GM19043 (cell line): ENCODE data around the gene SIRPG.
"Not testable (repeated sequence)": the region's sequence is repeated elsewhere in the genome, so short reads cannot be mapped to it uniquely, and the experiment has no call there.

Experiments used
- ATAC-seq: cut with Tn5 transposase; IDR thresholded peaks from one replicate; pipeline ENCODE4 v1.9.1; 2021; ENCODE audit warnings: low read depth; ENCODE audit not compliant: unreplicated experiment

Gene SIRPG

GRCh38 chr20:1610404-1610803 is 47.2 kb downstream of the SIRPG start:
- ATAC-seq: not testable (repeated sequence)

GRCh38 chr20:1608678-1609347 is 48.8 kb downstream of the SIRPG start:
- not testable (repeated sequence) for ATAC-seq

DNA sequence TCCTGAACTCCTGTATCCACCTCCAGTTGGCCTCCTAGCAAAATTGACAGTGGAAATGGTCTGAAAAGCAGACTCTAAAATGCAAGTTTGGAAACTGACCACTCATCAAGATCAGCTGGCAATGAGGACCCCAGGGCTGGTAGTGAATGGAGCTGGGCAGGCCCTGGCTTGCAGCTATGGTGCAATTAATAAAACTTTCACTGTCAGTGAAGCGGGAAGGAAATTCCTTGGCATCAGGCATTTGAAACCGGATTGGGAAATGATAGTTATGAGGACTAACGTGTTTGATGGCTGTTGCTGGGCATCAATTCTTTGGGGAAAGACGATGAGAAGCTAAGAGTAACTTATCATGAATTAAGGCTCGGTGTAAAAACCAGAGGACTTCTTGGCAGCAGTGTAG is 56.8 kb downstream of the SIRPG start:
- ATAC-seq: no peak

- ATAC-seq: no peak
Observed at GRCh38 chr20:1595333-1595732, 62.2 kb downstream of the SIRPG start.

DNA sequence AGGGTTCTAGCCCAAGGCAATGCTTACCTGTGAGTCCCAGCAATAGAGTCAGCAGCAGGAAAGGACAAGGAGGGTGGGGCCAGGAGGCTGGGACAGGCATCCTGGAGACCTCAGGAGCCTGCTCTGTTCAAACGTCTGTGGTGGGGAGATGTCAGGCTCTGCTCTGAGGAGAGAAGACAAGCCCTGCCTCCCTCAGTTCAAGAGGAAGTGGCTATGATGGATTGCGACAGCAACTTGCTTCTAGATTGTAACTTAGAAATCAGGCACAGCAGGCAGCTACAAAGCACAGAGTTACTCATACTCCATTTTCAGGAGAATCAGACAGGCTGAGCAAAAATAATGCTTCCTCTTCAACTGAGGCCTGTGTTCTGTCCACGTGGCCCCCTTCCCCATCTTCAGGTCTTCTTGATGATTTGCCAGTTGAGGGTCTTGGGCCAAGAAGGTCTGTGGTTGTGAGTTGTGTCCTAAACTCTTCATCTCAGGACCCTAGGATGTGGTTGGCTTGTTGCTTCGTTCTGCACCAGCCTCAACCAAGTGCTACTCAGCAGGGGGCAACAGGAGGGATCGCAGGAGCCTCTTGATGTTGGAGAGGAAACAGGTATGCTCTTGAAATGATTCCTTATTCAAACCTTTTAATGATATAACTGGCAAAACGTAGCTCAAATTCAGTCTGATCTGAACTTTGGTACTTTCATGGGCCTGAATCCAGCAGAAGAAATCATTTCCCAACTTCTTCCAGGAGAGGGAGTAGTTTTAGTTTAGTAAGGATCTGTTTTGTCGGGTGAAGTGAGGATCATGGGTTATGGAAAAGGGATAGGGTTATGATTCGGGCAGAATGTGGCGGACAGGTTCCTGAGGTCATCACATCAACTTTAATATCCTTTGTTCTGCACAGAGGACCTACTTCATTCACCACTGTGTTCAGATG is 68.8 kb downstream of the SIRPG start:
- no peak for ATAC-seq

DNA sequence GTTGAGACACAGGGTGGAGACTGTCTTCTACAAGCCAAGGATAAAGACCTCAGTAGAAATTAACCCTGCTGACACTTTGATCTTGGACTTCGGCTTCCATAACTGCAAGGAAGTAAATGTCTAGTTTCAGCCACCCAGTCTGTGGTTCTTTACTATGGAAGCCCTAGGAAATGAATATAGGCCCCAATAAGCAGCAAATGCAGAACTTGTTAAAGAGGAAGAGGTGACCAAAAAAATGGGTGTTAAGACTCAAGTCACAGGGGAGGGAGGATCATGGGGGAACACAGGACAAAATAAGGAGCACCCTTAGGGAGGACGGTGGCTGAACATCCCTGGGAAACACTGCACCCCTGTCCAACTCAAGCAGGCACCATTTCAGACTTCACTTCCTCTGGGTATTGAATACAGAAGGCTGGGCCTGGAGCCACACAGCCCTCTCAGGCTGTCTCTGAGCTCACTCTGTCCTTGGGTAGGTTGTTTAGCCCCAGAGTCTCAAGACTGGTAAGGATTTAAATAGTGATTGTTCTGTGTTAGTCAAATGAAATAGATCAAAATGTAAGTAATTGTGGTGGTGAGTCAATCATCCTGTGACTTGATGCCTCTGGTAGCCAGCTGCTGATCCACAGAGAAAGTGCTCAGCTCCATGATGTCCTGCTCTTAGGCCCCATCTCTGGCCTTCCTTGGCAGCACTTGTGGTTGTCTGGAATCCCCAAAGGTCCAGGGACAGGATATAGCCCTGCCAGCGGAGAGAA is 69.6 kb downstream of the SIRPG start:
- no peak for ATAC-seq

DNA sequence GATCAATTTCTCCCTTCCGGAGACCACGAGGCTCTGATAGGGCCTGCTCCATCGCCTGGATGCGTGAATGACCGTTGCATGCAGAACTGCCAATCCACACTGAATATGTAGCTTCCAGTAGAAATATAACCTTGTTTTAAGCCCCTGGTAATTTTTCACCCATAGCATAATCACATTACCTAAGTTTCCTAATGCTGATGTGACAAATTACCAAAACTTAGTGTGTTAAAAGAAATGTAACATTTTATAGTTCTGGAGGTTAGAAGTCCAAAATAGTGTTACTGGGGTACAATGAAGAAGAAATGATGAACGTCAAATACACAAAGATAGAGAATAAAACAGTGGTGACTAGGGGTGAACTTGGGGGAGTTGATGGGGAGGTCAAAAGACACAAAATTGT is 78.1 kb downstream of the SIRPG start:
- ATAC-seq: no peak
